HepG2 (cell line): ENCODE data around the gene RBPJ. TPM values are rescaled to one million over a fixed set of nuclear protein-coding genes. Genes with fewer than 3 reads are reported as not detected.

Source experiments
- ATAC-seq: fragments of 200-7000 bp; cut with Tn5 transposase; 3 replicates; pipeline ENCODE4 v1.9.1; 2020; ENCODE audit warnings: mild to moderate bottlenecking, moderate library complexity
- BruUV-seq: library from RNA; stranded (reverse); fragments of 400-500 nt; replicated peaks from 2 replicates; lab custom pipeline; 2021; lab: Mats Ljungman, UMichigan
- CTCF ChIA-PET: fragments of 300-600 bp; formaldehyde crosslinking; extraction: SDS; loops from one replicate; lab custom pipeline; 2021; ENCODE audit warnings: low total read pairs, inconsistent platforms, low intra/inter-chr PET ratio; lab: Yijun Ruan, JAX
- POLR2A ChIA-PET: fragments of 350-600 bp; sonication (Branson Sonifier 250); formaldehyde crosslinking; loops from one replicate; lab custom pipeline; 2020; ENCODE audit warnings: antibody characterized with exemption, inconsistent platforms; lab: Yijun Ruan, JAX
- DNase-seq: peaks from one replicate; pipeline ENCODE4 v3.0.0-alpha.2; 2015; ENCODE audit warnings: low spot score
- FAIRE-seq: peaks from 3 replicates; lab custom pipeline; 2011; peaks lifted over from hg19 to GRCh38; lab: Jason Lieb, UNC
- H2AFZ ChIP-seq: one replicate; pipeline ENCODE4 v1.6.1; 2011; ENCODE audit warnings: low read length, inconsistent platforms
- H3K27ac ChIP-seq: fragments of 300-600 bp; 3 replicates; pipeline ENCODE4 v1.8.0; 2011; ENCODE audit warnings: mixed run types, mild to moderate bottlenecking, mixed read lengths, low read length, inconsistent platforms; ENCODE audit not compliant: insufficient read depth; ENCODE audit errors: extremely low read length
- H3K27me3 ChIP-seq, 2 experiments: fragments of 200-600 bp in 1 of 2; 2 replicates in 1 of 2; 3 replicates in 1 of 2; pipeline versions ENCODE4 v1.6.0 to v1.8.0; 2011; ENCODE audit warnings: low read length in 2 of 2, mild to moderate bottlenecking in 2 of 2, moderate library complexity in 2 of 2, inconsistent platforms in 1 of 2; ENCODE audit not compliant: insufficient read depth in 2 of 2, control insufficient read depth in 1 of 2
- H3K36me3 ChIP-seq, 2 experiments: fragments of 200-600 bp in 1 of 2; replicated peaks in 1 of 2; 2 replicates in 1 of 2; 3 replicates in 1 of 2; pipeline versions ENCODE4 v1.5.1 to v1.8.0; 2011; ENCODE audit warnings: low read length in 2 of 2, inconsistent platforms in 1 of 2; ENCODE audit not compliant: insufficient read depth in 2 of 2, control insufficient read depth in 1 of 2
- H3K4me1 ChIP-seq: 2 replicates; pipeline ENCODE4 v1.5.1; 2012; ENCODE audit warnings: low read length, inconsistent platforms; ENCODE audit not compliant: insufficient read depth
- H3K4me2 ChIP-seq: 2 replicates; pipeline ENCODE4 v1.6.0; 2011; ENCODE audit warnings: low read depth, low read length, inconsistent platforms
- H3K4me3 ChIP-seq, 3 experiments: fragments of 200-600 bp in 1 of 3; sonication (generic), shearing (Covaris generic) in 1 of 3; replicated peaks in 1 of 3; 2 replicates each; pipeline ENCODE4 v1.5.1; 2011 to 2016; ENCODE audit warnings: low read length in 3 of 3, inconsistent platforms in 2 of 3, low read depth in 2 of 3, mild to moderate bottlenecking in 2 of 3, control low read depth in 1 of 3, mixed read lengths in 1 of 3; ENCODE audit not compliant: insufficient read depth in 1 of 3
- H3K79me2 ChIP-seq: one replicate; pipeline ENCODE4 v1.6.1; 2011; ENCODE audit warnings: low read length, inconsistent platforms; ENCODE audit not compliant: insufficient read depth
- H3K9ac ChIP-seq: 2 replicates; pipeline ENCODE4 v1.6.0; 2011; ENCODE audit warnings: mild to moderate bottlenecking, low read depth, low read length, inconsistent platforms; ENCODE audit not compliant: insufficient read depth
- H3K9me3 ChIP-seq: 2 replicates; pipeline ENCODE4 v1.5.1; 2012; ENCODE audit warnings: mild to moderate bottlenecking, low read length
- H4K20me1 ChIP-seq: 2 replicates; pipeline ENCODE4 v1.6.0; 2011; ENCODE audit warnings: inconsistent platforms, mild to moderate bottlenecking, low read length, moderate library complexity; ENCODE audit not compliant: insufficient read depth
- CBX5 ChIP-seq: sonication (generic); formaldehyde crosslinking; IDR thresholded peaks from 2 replicates; pipeline ENCODE4 v1.4.0; 2020; ENCODE audit warnings: missing genetic modification reagents, borderline replicate concordance
- DNMT1 ChIP-seq: sonication (generic); formaldehyde crosslinking; IDR thresholded peaks from 2 replicates; pipeline ENCODE4 v1.5.1; 2020; ENCODE audit warnings: mild to moderate bottlenecking, missing genetic modification reagents
- ETV5 ChIP-seq: IDR thresholded peaks from 2 replicates; pipeline ENCODE4 v1.6.1; 2018; ENCODE audit warnings: missing biosample characterization, missing genetic modification reagents, inconsistent platforms, borderline replicate concordance
- FOXP1 ChIP-seq, 2 experiments: fragments of 450-650 bp in 1 of 2; IDR thresholded peaks; 2 replicates each; pipeline ENCODE4 v1.6.1; 2017 to 2018; ENCODE audit warnings: antibody characterized with exemption in 1 of 2
- GABPA ChIP-seq, 2 experiments: IDR thresholded peaks; 2 replicates each; pipeline ENCODE4 v1.6.1; 2011 to 2016; ENCODE audit warnings: low read depth in 2 of 2, low read length in 1 of 2, missing biosample characterization in 1 of 2, missing genetic modification characterization in 1 of 2
- KLF9 ChIP-seq: IDR thresholded peaks from 2 replicates; pipeline ENCODE4 v1.6.1; 2016; ENCODE audit warnings: low read depth
- POGZ ChIP-seq: sonication (generic); formaldehyde crosslinking; IDR thresholded peaks from 2 replicates; pipeline ENCODE4 v1.4.0; 2020; ENCODE audit warnings: mild to moderate bottlenecking, missing genetic modification reagents
- SRSF1 ChIP-seq: fragments of 200-400 bp; formaldehyde crosslinking; optimal IDR thresholded peaks from 2 replicates; pipeline ENCODE3; 2017; ENCODE audit warnings: mild to moderate bottlenecking, low read depth, low read length, moderate library complexity
- ZBTB7B ChIP-seq: sonication (generic); formaldehyde crosslinking; IDR thresholded peaks from 2 replicates; pipeline ENCODE4 v1.4.0; 2020; ENCODE audit warnings: missing genetic modification reagents
- ZNF121 ChIP-seq: sonication (generic); formaldehyde crosslinking; IDR thresholded peaks from 2 replicates; pipeline ENCODE4 v1.5.0; 2020; ENCODE audit warnings: mild to moderate bottlenecking, missing genetic modification reagents
- ZNF367 ChIP-seq: sonication (generic); formaldehyde crosslinking; IDR thresholded peaks from 2 replicates; pipeline ENCODE4 v1.4.0; 2020; ENCODE audit warnings: missing genetic modification reagents, borderline replicate concordance
- ZNF547 ChIP-seq: sonication (generic); formaldehyde crosslinking; IDR thresholded peaks from 2 replicates; pipeline ENCODE4 v1.5.1; 2020; ENCODE audit warnings: mild to moderate bottlenecking, missing genetic modification reagents
- ZNF747 ChIP-seq: sonication (generic); formaldehyde crosslinking; IDR thresholded peaks from 2 replicates; pipeline ENCODE4 v1.8.1; 2023; ENCODE audit warnings: missing genetic modification reagents, mild to moderate bottlenecking, borderline replicate concordance
- ZNF782 ChIP-seq: sonication (generic); formaldehyde crosslinking; IDR thresholded peaks from 2 replicates; pipeline ENCODE4 v1.4.0; 2020; ENCODE audit warnings: missing genetic modification reagents, mild to moderate bottlenecking, borderline replicate concordance
- ZSCAN12 ChIP-seq: sonication (generic); formaldehyde crosslinking; IDR thresholded peaks from 2 replicates; pipeline ENCODE4 v1.9.0; 2021; ENCODE audit warnings: mild to moderate bottlenecking, missing genetic modification reagents
- ZSCAN20 ChIP-seq: sonication (generic); formaldehyde crosslinking; IDR thresholded peaks from 2 replicates; pipeline ENCODE4 v1.4.0; 2020; ENCODE audit warnings: missing genetic modification reagents, mild to moderate bottlenecking, borderline replicate concordance
- WGBS: methylation state at CpG from one replicate; pipeline ENCODE4 v1.1.6; 2017; ENCODE audit warnings: low lambda C conversion rate; 5-methylcytosine and 5-hydroxymethylcytosine counted together
- in situ Hi-C: cut with HindIII; loops from 2 replicates; pipeline ENCODE4 v1.10.0; 2017; ENCODE audit warnings: low pct_unique_long_range_greater_than_20kb; ENCODE audit not compliant: extremely low pct_ligation_motif_present
- intact Hi-C: fragments of 100-400 bp; cut with micrococcal nuclease; formaldehyde crosslinking; loops from one replicate; pipeline ENCODE4 v1.10.0; 2022; ENCODE audit not compliant: unreplicated experiment
- polyA plus RNA-seq, 8 experiments: library from polyadenylated mRNA; depleted of rRNA in 3 of 8; stranded (reverse) in 7 of 8; unstranded in 1 of 8; fragments of >200 nt; fragmentation: Illumina TruSeq in 4 of 8; extraction: Trizol in 4 of 8; gene quantifications; 2 replicates each; pipeline versions ENCODE4 v1.2.1 to v1.2.3, GENCODE V29; 2011 to 2016; ENCODE audit warnings: low read depth in 4 of 8, missing spikeins in 1 of 8, mixed read lengths in 1 of 8; ENCODE audit not compliant: insufficient read depth in 1 of 8
- total RNA-seq, 5 experiments: library from RNA; depleted of rRNA; stranded (reverse); fragments of >200 nt; fragmentation: Illumina TruSeq; extraction: Trizol; gene quantifications; 2 replicates each; pipeline ENCODE4 v1.2.3, GENCODE V29; 2016; ENCODE audit warnings: low read depth in 1 of 5
- TF ChIP-seq, protein P1 (sequence below): sonication (generic); formaldehyde crosslinking; IDR thresholded peaks from 2 replicates; pipeline ENCODE4 v1.5.0; 2020; ENCODE audit warnings: missing genetic modification reagents
- TF ChIP-seq, protein P2 (sequence below): sonication (generic); formaldehyde crosslinking; IDR thresholded peaks from 2 replicates; pipeline ENCODE4 v1.4.0; 2020; ENCODE audit warnings: mild to moderate bottlenecking, missing genetic modification reagents
- TF ChIP-seq, protein P3 (sequence below): sonication (generic); formaldehyde crosslinking; IDR thresholded peaks from 2 replicates; pipeline ENCODE4 v1.5.1; 2020; ENCODE audit warnings: mild to moderate bottlenecking, missing genetic modification reagents, moderate library complexity

Gene RBPJ
- total and polyA plus RNA-seq, 2 of the 13 experiments (the other 11 are each of a cell fraction or from before 2014, with no cell fraction given), result 25.9 to 33.2 TPM

DNA sequence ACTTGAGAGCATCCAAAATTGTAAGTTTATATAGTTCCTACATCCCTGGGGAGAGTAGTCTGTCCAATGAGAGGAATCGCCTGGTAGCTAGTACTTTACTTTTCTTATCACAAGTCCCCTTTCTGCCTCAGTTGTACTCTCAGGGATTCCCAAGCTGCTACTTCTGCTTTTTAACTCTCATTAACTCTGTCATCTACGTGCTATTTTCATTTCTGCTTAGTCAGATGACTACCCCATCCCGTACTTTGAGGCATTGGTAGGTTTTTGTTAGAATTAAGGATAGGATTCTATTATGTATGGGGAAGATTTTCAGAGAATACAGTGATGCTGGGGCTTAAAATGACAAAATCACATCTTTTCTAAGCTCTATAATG is 24.7 kb downstream of the RBPJ start (continued):
- TF ChIP-seq ZNF547 (CRISPR knock-in tag) (no peak), ZSCAN12 (no peak), ZNF121 (CRISPR knock-in tag) (no peak)
- TF ChIP-seq, protein P1, sequence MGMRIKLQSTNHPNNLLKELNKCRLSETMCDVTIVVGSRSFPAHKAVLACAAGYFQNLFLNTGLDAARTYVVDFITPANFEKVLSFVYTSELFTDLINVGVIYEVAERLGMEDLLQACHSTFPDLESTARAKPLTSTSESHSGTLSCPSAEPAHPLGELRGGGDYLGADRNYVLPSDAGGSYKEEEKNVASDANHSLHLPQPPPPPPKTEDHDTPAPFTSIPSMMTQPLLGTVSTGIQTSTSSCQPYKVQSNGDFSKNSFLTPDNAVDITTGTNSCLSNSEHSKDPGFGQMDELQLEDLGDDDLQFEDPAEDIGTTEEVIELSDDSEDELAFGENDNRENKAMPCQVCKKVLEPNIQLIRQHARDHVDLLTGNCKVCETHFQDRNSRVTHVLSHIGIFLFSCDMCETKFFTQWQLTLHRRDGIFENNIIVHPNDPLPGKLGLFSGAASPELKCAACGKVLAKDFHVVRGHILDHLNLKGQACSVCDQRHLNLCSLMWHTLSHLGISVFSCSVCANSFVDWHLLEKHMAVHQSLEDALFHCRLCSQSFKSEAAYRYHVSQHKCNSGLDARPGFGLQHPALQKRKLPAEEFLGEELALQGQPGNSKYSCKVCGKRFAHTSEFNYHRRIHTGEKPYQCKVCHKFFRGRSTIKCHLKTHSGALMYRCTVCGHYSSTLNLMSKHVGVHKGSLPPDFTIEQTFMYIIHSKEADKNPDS, result no peak

- H3K4me2 ChIP-seq, result no peak overlapping the region
- whole genome bisulfite sequencing, result 97% methylated on average over 6 of the region's 6 CpGs
- H3K27me3 ChIP-seq, result no peaks in the 10 kb centered on the region
- DNase-seq (no peak), ATAC-seq (no peak), FAIRE-seq (no peak)
- ChIA-PET POLR2A (no interaction called here), CTCF (no interaction called here)
- no peak overlapping the region for H3K27ac ChIP-seq
- intact Hi-C loops, result no loop called here
- H3K79me2 ChIP-seq, result peaks cover 84% of the 10 kb centered on the region
- peaks cover 41% of the 10 kb centered on the region for H4K20me1 ChIP-seq
- no peak overlapping the region for H3K9ac ChIP-seq
- H3K4me1 ChIP-seq, result peaks cover 2% of the 10 kb centered on the region; the same call in 1 of the 2 replicates
- H3K4me3 ChIP-seq, result no peak overlapping the region
- in situ Hi-C loops, result no loop called here
- H2AFZ ChIP-seq, result no peak overlapping the region
- no TSS peak for BruUV-seq
- no peaks in the 10 kb centered on the region for H3K36me3 ChIP-seq
- no peaks in the 10 kb centered on the region for H3K9me3 ChIP-seq
- no peak for TF ChIP-seq DNMT1 (CRISPR knock-in tag)
- TF ChIP-seq CBX5 (CRISPR knock-in tag), result no peak
- no peak for TF ChIP-seq ZSCAN20 (CRISPR knock-in tag)
- TF ChIP-seq KLF9, result no peak
- TF ChIP-seq GABPA (IDR thresholded peaks at IDR 0.05; ENCODE audit: low read depth, low read length), result no peak
- TF ChIP-seq GABPA (CRISPR knock-in tag; IDR thresholded peaks at IDR 0.05; ENCODE audit: low read depth), result no peak
- no peak for TF ChIP-seq ETV5
- TF ChIP-seq ZNF367 (CRISPR knock-in tag), result no peak
- TF ChIP-seq SRSF1, result no peak
- TF ChIP-seq ZNF782 (CRISPR knock-in tag), result no peak
- no peak for TF ChIP-seq FOXP1 (IDR thresholded peaks at IDR 0.05)
- TF ChIP-seq FOXP1 (CRISPR knock-in tag; IDR thresholded peaks at IDR 0.05), result no peak
- TF ChIP-seq, protein P2, sequence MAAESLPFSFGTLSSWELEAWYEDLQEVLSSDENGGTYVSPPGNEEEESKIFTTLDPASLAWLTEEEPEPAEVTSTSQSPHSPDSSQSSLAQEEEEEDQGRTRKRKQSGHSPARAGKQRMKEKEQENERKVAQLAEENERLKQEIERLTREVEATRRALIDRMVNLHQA (CRISPR knock-in tag), result no peak
- TF ChIP-seq POGZ (CRISPR knock-in tag), result no peak
- no peak for TF ChIP-seq ZNF747
- TF ChIP-seq, protein P3, sequence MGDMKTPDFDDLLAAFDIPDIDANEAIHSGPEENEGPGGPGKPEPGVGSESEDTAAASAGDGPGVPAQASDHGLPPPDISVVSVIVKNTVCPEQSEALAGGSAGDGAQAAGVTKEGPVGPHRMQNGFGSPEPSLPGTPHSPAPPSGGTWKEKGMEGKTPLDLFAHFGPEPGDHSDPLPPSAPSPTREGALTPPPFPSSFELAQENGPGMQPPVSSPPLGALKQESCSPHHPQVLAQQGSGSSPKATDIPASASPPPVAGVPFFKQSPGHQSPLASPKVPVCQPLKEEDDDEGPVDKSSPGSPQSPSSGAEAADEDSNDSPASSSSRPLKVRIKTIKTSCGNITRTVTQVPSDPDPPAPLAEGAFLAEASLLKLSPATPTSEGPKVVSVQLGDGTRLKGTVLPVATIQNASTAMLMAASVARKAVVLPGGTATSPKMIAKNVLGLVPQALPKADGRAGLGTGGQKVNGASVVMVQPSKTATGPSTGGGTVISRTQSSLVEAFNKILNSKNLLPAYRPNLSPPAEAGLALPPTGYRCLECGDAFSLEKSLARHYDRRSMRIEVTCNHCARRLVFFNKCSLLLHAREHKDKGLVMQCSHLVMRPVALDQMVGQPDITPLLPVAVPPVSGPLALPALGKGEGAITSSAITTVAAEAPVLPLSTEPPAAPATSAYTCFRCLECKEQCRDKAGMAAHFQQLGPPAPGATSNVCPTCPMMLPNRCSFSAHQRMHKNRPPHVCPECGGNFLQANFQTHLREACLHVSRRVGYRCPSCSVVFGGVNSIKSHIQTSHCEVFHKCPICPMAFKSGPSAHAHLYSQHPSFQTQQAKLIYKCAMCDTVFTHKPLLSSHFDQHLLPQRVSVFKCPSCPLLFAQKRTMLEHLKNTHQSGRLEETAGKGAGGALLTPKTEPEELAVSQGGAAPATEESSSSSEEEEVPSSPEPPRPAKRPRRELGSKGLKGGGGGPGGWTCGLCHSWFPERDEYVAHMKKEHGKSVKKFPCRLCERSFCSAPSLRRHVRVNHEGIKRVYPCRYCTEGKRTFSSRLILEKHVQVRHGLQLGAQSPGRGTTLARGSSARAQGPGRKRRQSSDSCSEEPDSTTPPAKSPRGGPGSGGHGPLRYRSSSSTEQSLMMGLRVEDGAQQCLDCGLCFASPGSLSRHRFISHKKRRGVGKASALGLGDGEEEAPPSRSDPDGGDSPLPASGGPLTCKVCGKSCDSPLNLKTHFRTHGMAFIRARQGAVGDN (CRISPR knock-in tag), result no peak
- TF ChIP-seq ZBTB7B, result no peak
These were observed 25.4 kb downstream of the RBPJ start for GRCh38 chr4:26346203-26346620.
